ENCODE data around the gene GREM1. TPM values are rescaled to one million over a fixed set of nuclear protein-coding genes. Genes with fewer than 3 reads are reported as not detected.

Gene GREM1
- total RNA-seq, 1 donor from 2014 or later, result not detected

- intact Hi-C loops (cut with micrococcal nuclease), result no loop called here
Observed at GRCh38 chr15:32781781-32782180, 64.0 kb downstream of the GREM1 start.

DNA sequence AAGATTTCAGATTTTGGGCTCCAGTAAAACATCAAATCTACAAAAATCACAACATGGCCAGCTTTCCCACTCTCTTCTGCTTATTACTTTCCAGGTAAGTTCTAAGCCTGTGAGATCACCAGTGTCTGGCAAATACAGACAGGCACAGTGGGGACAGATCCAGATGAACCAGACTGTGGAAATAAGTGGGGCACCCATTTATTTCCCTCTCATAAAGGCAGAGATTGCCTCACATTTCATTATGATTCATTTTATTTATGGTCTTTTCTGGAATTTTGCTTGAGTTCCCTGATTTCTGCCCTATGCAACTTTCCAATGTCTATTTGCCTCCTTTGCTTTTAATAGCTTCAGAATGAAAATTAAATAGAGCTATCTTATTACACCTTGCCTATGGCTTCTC is 66.8 kb downstream of the GREM1 start:
- intact Hi-C loops (cut with micrococcal nuclease), result no loop called here

GRCh38 chr15:32786906-32787305 is 69.1 kb downstream of the GREM1 start:
- intact Hi-C loops (cut with micrococcal nuclease), result no loop called here

DNA sequence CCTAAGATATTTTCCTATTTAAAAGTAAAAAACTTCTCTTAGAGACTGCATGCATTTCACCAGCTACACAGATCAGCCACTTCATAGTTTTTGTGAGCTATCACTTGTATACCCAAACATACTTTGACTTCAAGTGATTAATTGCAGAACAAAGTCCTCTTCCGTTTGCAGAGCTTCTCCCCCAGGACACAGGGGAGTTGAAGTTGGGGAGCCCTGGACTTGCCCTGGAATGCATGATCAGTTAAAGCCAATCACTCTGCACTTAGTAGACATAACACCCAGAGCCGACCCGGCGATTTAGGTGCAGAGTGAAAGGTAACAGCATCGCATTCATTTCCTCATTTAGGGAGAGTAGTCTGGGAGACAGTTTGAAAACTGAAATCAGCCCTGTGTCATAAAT is 70.1 kb downstream of the GREM1 start:
- intact Hi-C loops (cut with micrococcal nuclease), result no loop called here

GRCh38 chr15:32790352-32790999 is 72.7 kb downstream of the GREM1 start:
- intact Hi-C loops (cut with micrococcal nuclease), result no loop called here

DNA sequence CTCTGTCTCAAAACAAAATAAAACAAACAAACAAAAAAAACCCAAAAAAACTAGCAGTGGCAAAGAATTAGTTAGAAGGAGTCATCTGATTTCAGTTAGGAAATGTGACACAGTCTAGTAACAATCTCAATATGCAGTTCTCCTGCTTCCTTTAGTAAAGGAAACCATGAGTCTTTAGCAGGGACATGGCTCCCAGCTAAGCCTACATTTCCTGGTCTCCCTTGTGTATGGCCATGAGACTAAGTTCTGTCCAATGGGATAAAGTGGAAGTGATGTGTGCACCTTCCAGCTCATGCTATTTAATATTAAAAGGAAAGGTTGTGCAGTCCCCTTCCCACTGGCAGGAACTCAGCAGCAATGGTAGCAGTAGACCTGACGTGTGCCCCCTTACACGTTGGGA is 74.6 kb downstream of the GREM1 start:
- intact Hi-C loops (cut with micrococcal nuclease), result no loop called here

Other genes with a start within 250 kb of the GREM1 start
- 30.5 and 31.3 TPM in 2 replicates for gene GOLGA8N, start 124.5 kb upstream of the GREM1 start, total RNA-seq
- 99.2 and 102 TPM in 2 replicates for gene ARHGAP11A, start 102.5 kb upstream of the GREM1 start, total RNA-seq
- 2.2 and 2.8 TPM in 2 replicates for gene SCG5, start 76.3 kb upstream of the GREM1 start, total RNA-seq